GM19467 (cell line): Measurements from ENCODE around the gene RAE1.
"Not testable (repeated sequence)": the region's sequence is repeated elsewhere in the genome, so short reads cannot be mapped to it uniquely, and the experiment has no call there.

Experiments used
- ATAC-seq: cut with Tn5 transposase; IDR thresholded peaks from one replicate; pipeline ENCODE4 v1.9.1; 2021; ENCODE audit warnings: mild to moderate bottlenecking, moderate library complexity; ENCODE audit not compliant: unreplicated experiment

RAE1 gene

GRCh38 chr20:57325632-57326356 is 25.3 kb upstream of the RAE1 start:
- no peak for ATAC-seq

GRCh38 chr20:57326667-57327455 is 24.2 kb upstream of the RAE1 start:
- ATAC-seq, result no peak

GRCh38 chr20:57327820-57328219 is 23.2 kb upstream of the RAE1 start:
- no peak for ATAC-seq

GRCh38 chr20:57329608-57330221 is 21.3 kb upstream of the RAE1 start, which contains the start of gene SPO11:
TSS of gene SPO11 (plus strand) at chr20:57329803. CDS start at chr20:57329868, 65 bp downstream.
- no peak for ATAC-seq

GRCh38 chr20:57330998-57331397 is 20.1 kb upstream of the RAE1 start:
- ATAC-seq, result no peak

- ATAC-seq, result no peak
These were observed 18.7 kb upstream of the RAE1 start for GRCh38 chr20:57332105-57333089.

- ATAC-seq, result no peak
These were observed 15.7 kb upstream of the RAE1 start for GRCh38 chr20:57335392-57335791.

GRCh38 chr20:57341663-57342062 is 9.4 kb upstream of the RAE1 start:
- no peak for ATAC-seq

GRCh38 chr20:57342829-57343228 is 8.2 kb upstream of the RAE1 start:
- ATAC-seq, result no peak

- ATAC-seq, result no peak
These were observed 4.6 kb upstream of the RAE1 start for GRCh38 chr20:57346477-57346876.

- no peak for ATAC-seq
These were observed 3.7 kb upstream of the RAE1 start for GRCh38 chr20:57347393-57347792.

- not testable (repeated sequence) for ATAC-seq
These were observed 2.7 kb upstream of the RAE1 start for GRCh38 chr20:57348200-57348921.

GRCh38 chr20:57348922-57349574 is 2.0 kb upstream of the RAE1 start:
- ATAC-seq, result not testable (repeated sequence)

GRCh38 chr20:57350081-57350710 is 859 bp upstream of the RAE1 start:
- no peak for ATAC-seq

GRCh38 chr20:57350726-57351041 is 371 bp upstream of the RAE1 start:
- ATAC-seq, result not testable (repeated sequence)

GRCh38 chr20:57352305-57352704 is 1.2 kb downstream of the RAE1 start:
- no peak for ATAC-seq

- ATAC-seq, result no peak
These were observed 2.3 kb downstream of the RAE1 start for GRCh38 chr20:57353351-57353750.

GRCh38 chr20:57361517-57361916 is 10.5 kb downstream of the RAE1 start:
- ATAC-seq, result no peak

GRCh38 chr20:57364451-57364850 is 13.4 kb downstream of the RAE1 start:
- no peak for ATAC-seq
